ENCODE results near the gene C2orf92. TPM values are rescaled to one million over a fixed set of nuclear protein-coding genes. Genes with fewer than 3 reads are reported as not detected.
A peak's percentile ranks its signal among the peaks of the same experiment; 100 is the strongest.

The C2orf92 gene
- total RNA-seq, 2 donors from 2014 or later, result 12.0 to 51.2 TPM

- no peak overlapping the region for H3K4me3 Mint-ChIP-seq
- H3K9me3 Mint-ChIP-seq, result no peaks in the 10 kb centered on the region
- peak overlapping the region; percentile 37 for H3K27ac Mint-ChIP-seq
- no peaks in the 10 kb centered on the region for H3K27me3 Mint-ChIP-seq
- H3K36me3 Mint-ChIP-seq (ENCODE audit: low read depth), result no peaks in the 10 kb centered on the region
- H3K4me1 Mint-ChIP-seq, result peaks cover 5% of the 10 kb centered on the region
- no peak for ATAC-seq (replicated peaks)
Observed at GRCh38 chr2:97695744-97696143, 26.2 kb downstream of the C2orf92 start.

GRCh38 chr2:97697252-97698235 is 28.0 kb downstream of the C2orf92 start:
- Mint-ChIP-seq H3K9me3 (no peaks in the 10 kb centered on the region), H3K27ac (peak overlapping the region; percentile 39), H3K27me3 (no peaks in the 10 kb centered on the region), H3K4me1 (peaks cover 5% of the 10 kb centered on the region), H3K36me3 (ENCODE audit: low read depth) (no peaks in the 10 kb centered on the region), H3K4me3 (peak overlapping the region; percentile 33)
- ATAC-seq (replicated peaks), result peak; percentile 95

GRCh38 chr2:97698530-97698929 is 29.0 kb downstream of the C2orf92 start:
- no peak overlapping the region for H3K27ac Mint-ChIP-seq
- peaks cover 5% of the 10 kb centered on the region for H3K4me1 Mint-ChIP-seq
- H3K36me3 Mint-ChIP-seq (ENCODE audit: low read depth), result no peaks in the 10 kb centered on the region
- no peak overlapping the region for H3K4me3 Mint-ChIP-seq
- H3K27me3 Mint-ChIP-seq, result no peaks in the 10 kb centered on the region
- no peak for ATAC-seq (replicated peaks)
- H3K9me3 Mint-ChIP-seq, result no peaks in the 10 kb centered on the region

- H3K27ac Mint-ChIP-seq, result no peak overlapping the region
- ATAC-seq (replicated peaks), result peak; percentile 73
- H3K36me3 Mint-ChIP-seq (ENCODE audit: low read depth), result no peaks in the 10 kb centered on the region
- H3K9me3 Mint-ChIP-seq, result no peaks in the 10 kb centered on the region
- peaks cover 5% of the 10 kb centered on the region for H3K4me1 Mint-ChIP-seq
- H3K4me3 Mint-ChIP-seq, result no peak overlapping the region
- no peaks in the 10 kb centered on the region for H3K27me3 Mint-ChIP-seq
Observed at GRCh38 chr2:97699765-97700444, 30.4 kb downstream of the C2orf92 start.

DNA sequence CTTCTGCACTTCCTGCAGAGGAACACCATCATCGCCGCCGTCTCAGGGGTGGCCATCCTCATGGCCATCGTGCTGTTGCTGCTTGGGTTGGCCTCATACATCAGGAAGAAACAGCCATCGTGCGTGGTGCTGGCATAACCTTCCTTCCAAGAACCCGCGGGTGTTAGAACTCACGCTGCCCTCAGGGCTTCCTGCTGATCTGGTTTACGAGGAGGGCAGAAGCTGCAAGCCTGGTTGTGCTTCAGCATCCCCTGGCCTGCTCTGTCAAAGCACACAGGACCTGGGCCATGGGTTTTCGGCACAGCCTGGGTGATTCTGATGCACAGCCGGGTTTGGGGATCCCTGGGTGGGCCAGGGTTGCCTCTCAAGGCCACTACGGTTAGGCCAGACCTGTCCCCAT is 31.7 kb downstream of the C2orf92 start:
- Mint-ChIP-seq H3K4me3 (no peak overlapping the region), H3K36me3 (ENCODE audit: low read depth) (no peaks in the 10 kb centered on the region), H3K27me3 (no peaks in the 10 kb centered on the region), H3K27ac (no peak overlapping the region), H3K4me1 (peaks cover 5% of the 10 kb centered on the region), H3K9me3 (no peaks in the 10 kb centered on the region)
- no peak for ATAC-seq (replicated peaks)

GRCh38 chr2:97701851-97702465 is 32.4 kb downstream of the C2orf92 start:
- H3K9me3 Mint-ChIP-seq, result no peaks in the 10 kb centered on the region
- ATAC-seq (replicated peaks), result no peak

GRCh38 chr2:97702731-97703470 is 33.4 kb downstream of the C2orf92 start:
- Mint-ChIP-seq H3K27me3 (no peaks in the 10 kb centered on the region), H3K4me3 (no peak overlapping the region), H3K27ac (no peak overlapping the region), H3K36me3 (ENCODE audit: low read depth) (no peaks in the 10 kb centered on the region), H3K9me3 (no peaks in the 10 kb centered on the region), H3K4me1 (no peaks in the 10 kb centered on the region)
- ATAC-seq (replicated peaks), result no peak

More at GRCh38 chr2:97701851-97702465, 32.4 kb downstream of the C2orf92 start:
- no peaks in the 10 kb centered on the region for H3K27me3 Mint-ChIP-seq
- H3K27ac Mint-ChIP-seq, result no peak overlapping the region
- H3K4me1 Mint-ChIP-seq, result peaks cover 4% of the 10 kb centered on the region
- H3K36me3 Mint-ChIP-seq (ENCODE audit: low read depth), result no peaks in the 10 kb centered on the region
- H3K4me3 Mint-ChIP-seq, result no peak overlapping the region

- H3K27me3 Mint-ChIP-seq, result no peaks in the 10 kb centered on the region
- H3K27ac Mint-ChIP-seq, result no peak overlapping the region
- H3K9me3 Mint-ChIP-seq, result no peaks in the 10 kb centered on the region
- H3K4me3 Mint-ChIP-seq, result no peak overlapping the region
- no peaks in the 10 kb centered on the region for H3K36me3 Mint-ChIP-seq (ENCODE audit: low read depth)
- no peaks in the 10 kb centered on the region for H3K4me1 Mint-ChIP-seq
- no peak for ATAC-seq (replicated peaks)
Observed at GRCh38 chr2:97703741-97704140, 34.2 kb downstream of the C2orf92 start.

GRCh38 chr2:97704989-97705388 is 35.5 kb downstream of the C2orf92 start:
- ATAC-seq (replicated peaks), result no peak

GRCh38 chr2:97706112-97706511 is 36.6 kb downstream of the C2orf92 start:
- H3K27me3 Mint-ChIP-seq, result no peaks in the 10 kb centered on the region
- ATAC-seq (replicated peaks), result no peak
- H3K4me1 Mint-ChIP-seq, result peaks cover 10% of the 10 kb centered on the region
- no peak overlapping the region for H3K27ac Mint-ChIP-seq
- no peaks in the 10 kb centered on the region for H3K36me3 Mint-ChIP-seq (ENCODE audit: low read depth)
- H3K9me3 Mint-ChIP-seq, result no peaks in the 10 kb centered on the region
- H3K4me3 Mint-ChIP-seq, result no peak overlapping the region

More at GRCh38 chr2:97704989-97705388, 35.5 kb downstream of the C2orf92 start:
- Mint-ChIP-seq H3K27me3 (no peaks in the 10 kb centered on the region), H3K4me3 (no peak overlapping the region), H3K27ac (no peak overlapping the region), H3K4me1 (peaks cover 2% of the 10 kb centered on the region), H3K36me3 (ENCODE audit: low read depth) (no peaks in the 10 kb centered on the region), H3K9me3 (no peaks in the 10 kb centered on the region)

DNA sequence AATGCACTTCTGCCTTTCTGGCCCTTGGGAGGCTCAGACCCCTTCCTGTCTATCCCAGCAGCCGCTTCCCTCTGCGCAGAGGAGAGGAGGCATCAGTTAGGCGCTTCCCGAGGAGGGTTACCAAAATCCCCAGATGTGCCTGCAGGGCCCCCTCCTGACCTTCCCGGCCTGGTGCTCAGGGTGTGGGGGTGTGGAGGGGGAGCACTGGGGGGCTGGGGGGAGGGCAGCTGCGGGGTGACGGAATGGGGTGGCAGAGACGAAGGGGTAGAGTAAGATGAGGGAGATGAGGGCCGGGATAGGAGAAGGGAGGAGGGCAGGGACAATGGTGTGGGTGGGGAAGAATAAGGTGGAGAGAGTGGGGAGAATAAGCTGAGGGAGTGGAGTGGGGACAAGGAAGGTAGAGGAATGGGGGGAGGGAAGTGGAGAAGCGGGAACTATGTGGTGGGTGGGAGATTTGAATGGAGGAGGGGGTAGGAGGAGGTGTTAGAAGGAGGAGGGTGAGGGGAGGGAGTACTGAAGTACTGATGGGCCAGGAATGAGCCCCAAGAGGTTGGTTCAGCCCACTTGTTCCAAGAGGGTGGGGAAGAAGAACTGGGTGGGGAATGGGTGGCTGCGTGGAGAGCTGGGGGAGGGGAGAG is 37.3 kb downstream of the C2orf92 start:
- Mint-ChIP-seq H3K36me3 (ENCODE audit: low read depth) (no peaks in the 10 kb centered on the region), H3K27me3 (no peaks in the 10 kb centered on the region), H3K4me3 (no peak overlapping the region), H3K4me1 (peaks cover 16% of the 10 kb centered on the region), H3K27ac (no peak overlapping the region), H3K9me3 (no peaks in the 10 kb centered on the region)
- no peak for ATAC-seq (replicated peaks)

DNA sequence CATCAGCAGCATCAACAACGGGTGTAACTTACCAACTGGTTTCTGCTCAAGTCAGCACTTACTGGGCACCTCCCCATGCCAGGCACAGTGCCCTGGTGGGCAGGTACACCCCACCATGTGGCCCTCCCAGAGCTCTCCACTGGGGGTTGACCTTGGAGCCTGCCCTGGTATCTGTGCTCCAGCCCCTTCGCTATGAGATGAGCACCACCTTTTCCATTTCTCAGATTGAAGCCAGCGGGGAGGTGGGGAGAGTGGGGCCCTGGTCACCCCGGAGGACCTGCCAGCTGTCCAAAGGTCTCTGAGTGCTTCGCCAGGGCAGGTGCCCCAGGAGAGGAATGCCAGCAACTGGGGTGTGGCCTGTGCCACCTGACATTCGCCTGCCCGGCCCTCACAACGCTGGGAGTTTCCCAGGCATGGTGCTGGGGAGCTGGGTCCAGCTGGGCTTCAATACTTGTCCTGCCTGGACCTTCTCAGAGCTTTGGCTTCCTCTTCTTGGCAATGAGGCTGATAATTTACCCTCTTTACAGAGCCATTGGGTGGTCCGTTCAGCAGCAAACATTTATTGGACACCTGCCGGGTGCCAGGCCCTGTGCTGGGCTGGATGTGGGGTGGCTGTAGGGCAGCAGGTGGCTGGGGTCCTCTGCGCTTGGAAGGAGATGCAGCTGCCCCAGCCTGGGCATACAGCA is 38.0 kb downstream of the C2orf92 start:
- no peaks in the 10 kb centered on the region for H3K9me3 Mint-ChIP-seq
- no peak overlapping the region for H3K4me3 Mint-ChIP-seq
- H3K27me3 Mint-ChIP-seq, result no peaks in the 10 kb centered on the region
- ATAC-seq (replicated peaks), result no peak
- no peaks in the 10 kb centered on the region for H3K36me3 Mint-ChIP-seq (ENCODE audit: low read depth)
- no peak overlapping the region for H3K27ac Mint-ChIP-seq
- H3K4me1 Mint-ChIP-seq, result peaks cover 20% of the 10 kb centered on the region

GRCh38 chr2:97708048-97708380 is 38.5 kb downstream of the C2orf92 start:
- Mint-ChIP-seq H3K4me1 (peaks cover 22% of the 10 kb centered on the region), H3K27ac (no peak overlapping the region), H3K27me3 (no peaks in the 10 kb centered on the region), H3K4me3 (no peak overlapping the region), H3K36me3 (ENCODE audit: low read depth) (no peaks in the 10 kb centered on the region), H3K9me3 (no peaks in the 10 kb centered on the region)
- ATAC-seq (replicated peaks), result no peak
